Natural killer cell (primary cell): ENCODE measurements around the gene TTC27. TPM values are rescaled to one million over a fixed set of nuclear protein-coding genes. Genes with fewer than 3 reads are reported as not detected.
"Not testable (repeated sequence)": the region's sequence is repeated elsewhere in the genome, so short reads cannot be mapped to it uniquely, and the experiment has no call there.

Experiments used
- ATAC-seq, 3 donors: fragments of 150-1000 bp in 2 of 3; fragments of 200-7000 bp in 1 of 3; cut with Tn5 transposase; 1 replicate in 1 of 3; 2 replicates in 2 of 3; pipeline ENCODE4 v1.10.0; 2021; ENCODE audit warnings: mild to moderate bottlenecking in 2 of 3, moderate library complexity in 2 of 3
- DNase-seq, 2 donors: peaks; one replicate each; pipeline versions ENCODE4 v3.0.0 to v3.0.0-alpha.2; 2013 to 2021; ENCODE audit warnings: mixed read lengths in 1 of 2
- H3K27ac ChIP-seq: one replicate; pipeline ENCODE4 v1.5.1; 2013; ENCODE audit warnings: mild to moderate bottlenecking, low read length
- H3K27me3 ChIP-seq: one replicate; pipeline ENCODE4 v1.6.1; 2013; ENCODE audit warnings: low read length; ENCODE audit not compliant: control insufficient read depth, insufficient read depth
- H3K36me3 ChIP-seq: one replicate; pipeline ENCODE4 v1.6.1; 2013; ENCODE audit warnings: low read length; ENCODE audit not compliant: control insufficient read depth, insufficient read depth
- H3K4me1 ChIP-seq: one replicate; pipeline ENCODE4 v1.6.1; 2013; ENCODE audit warnings: low read length; ENCODE audit not compliant: control insufficient read depth, insufficient read depth
- H3K4me3 ChIP-seq: one replicate; pipeline ENCODE4 v1.5.1; 2013; ENCODE audit warnings: low read length
- H3K9me3 ChIP-seq: one replicate; pipeline ENCODE4 v1.6.1; 2013; ENCODE audit warnings: low read length; ENCODE audit not compliant: control insufficient read depth, insufficient read depth
- H3K27ac Mint-ChIP-seq, 2 donors: one replicate each; pipeline ENCODE4 v1.8.0; 2022; ENCODE audit warnings: mild to moderate bottlenecking in 2 of 2, mixed read lengths in 2 of 2, moderate library complexity in 1 of 2
- H3K27me3 Mint-ChIP-seq, 2 donors: one replicate each; pipeline ENCODE4 v1.8.0; 2022; ENCODE audit warnings: low read depth in 2 of 2, mixed read lengths in 2 of 2
- H3K36me3 Mint-ChIP-seq: one replicate; pipeline ENCODE4 v1.8.0; 2022; ENCODE audit warnings: mixed read lengths
- H3K4me1 Mint-ChIP-seq, 2 donors: one replicate each; pipeline ENCODE4 v1.8.0; 2022; ENCODE audit warnings: mixed read lengths in 2 of 2
- H3K4me3 Mint-ChIP-seq: one replicate; pipeline ENCODE4 v1.8.0; 2022; ENCODE audit warnings: mild to moderate bottlenecking, moderate library complexity, mixed read lengths
- H3K9me3 Mint-ChIP-seq, 2 donors: one replicate each; pipeline ENCODE4 v1.8.0; 2022; ENCODE audit warnings: mixed read lengths in 2 of 2
- CTCF ChIP-seq: fragments of 200-600 bp; IDR thresholded peaks from one replicate; pipeline ENCODE4 v1.8.0; 2022; ENCODE audit warnings: antibody characterized with exemption
- WGBS: methylation state at CpG from one replicate; pipeline ENCODE4 v1.1.7; 2013; ENCODE audit warnings: missing lambda C conversion rate; ENCODE audit not compliant: insufficient coverage; 5-methylcytosine and 5-hydroxymethylcytosine counted together
- intact Hi-C: fragments of 100-400 bp; cut with micrococcal nuclease; formaldehyde crosslinking; loops from one replicate; pipeline ENCODE4 v1.14.2; 2022
- total RNA-seq, 4 donors: library from RNA; stranded (reverse); fragments of 120-200 nt in 1 of 4; gene quantifications; one replicate each; pipeline versions ENCODE4 v1.2.3 to v1.2.4, GENCODE V29; 2013 to 2022

TTC27 gene
- total RNA-seq, 3 donors from 2014 or later (not counting 1 experiment from before 2014, with no cell fraction given): 13.7 to 14.6 (median 14.1) TPM

- Mint-ChIP-seq H3K36me3 (no peaks in the 10 kb centered on the region), H3K4me3 (no peak overlapping the region), H3K9me3 (no peaks in the 10 kb centered on the region), H3K27me3 (no peaks in the 10 kb centered on the region), H3K4me1 (peaks cover 0 to 4% of the 10 kb centered on the region in 2 donors), H3K27ac (no peak overlapping the region)
- DNase-seq (no peak), ATAC-seq (no peak)
- Histone ChIP-seq H3K4me1 (no peaks in the 10 kb centered on the region), H3K9me3 (no peaks in the 10 kb centered on the region), H3K27me3 (no peaks in the 10 kb centered on the region), H3K36me3 (peaks cover 1% of the 10 kb centered on the region), H3K4me3 (no peak overlapping the region), H3K27ac (no peak overlapping the region)
- TF ChIP-seq CTCF: no peak
- 100% methylated on average over 1 of the region's 1 CpG for WGBS
- intact Hi-C loops: no loop called here
These were observed 120.3 kb downstream of the TTC27 start for GRCh38 chr2:32748158-32748557.

- intact Hi-C loops: no loop called here
- TF ChIP-seq CTCF: no peak
- no peaks in the 10 kb centered on the region for H3K36me3 ChIP-seq
- ATAC-seq: no peak
- no peak overlapping the region for H3K27ac ChIP-seq
- Mint-ChIP-seq H3K9me3 (no peaks in the 10 kb centered on the region), H3K4me3 (no peak overlapping the region), H3K27ac (no peak overlapping the region), H3K4me1 (peaks cover 4 to 7% of the 10 kb centered on the region in 2 donors), H3K27me3 (no peaks in the 10 kb centered on the region), H3K36me3 (no peaks in the 10 kb centered on the region)
- H3K9me3 ChIP-seq: no peaks in the 10 kb centered on the region
- no peaks in the 10 kb centered on the region for H3K27me3 ChIP-seq
- no peaks in the 10 kb centered on the region for H3K4me1 ChIP-seq
- DNase-seq: no peak
- no peak overlapping the region for H3K4me3 ChIP-seq
These were observed 123.0 kb downstream of the TTC27 start for GRCh38 chr2:32750880-32751279.

- Histone ChIP-seq H3K27ac (no peak overlapping the region), H3K27me3 (no peaks in the 10 kb centered on the region), H3K36me3 (no peaks in the 10 kb centered on the region), H3K4me3 (no peak overlapping the region), H3K4me1 (no peaks in the 10 kb centered on the region), H3K9me3 (no peaks in the 10 kb centered on the region)
- Mint-ChIP-seq H3K9me3 (no peaks in the 10 kb centered on the region), H3K36me3 (no peaks in the 10 kb centered on the region), H3K27me3 (no peaks in the 10 kb centered on the region), H3K4me1 (peaks cover 15 to 19% of the 10 kb centered on the region in 2 donors), H3K4me3 (no peak overlapping the region), H3K27ac (no peak overlapping the region)
- ATAC-seq (no peak), DNase-seq (no peak)
- intact Hi-C loops: no loop called here
- WGBS: 94% methylated on average over 2 of the region's 2 CpGs
- no peak for TF ChIP-seq CTCF
These were observed 124.4 kb downstream of the TTC27 start for GRCh38 chr2:32752205-32752604.

- TF ChIP-seq CTCF: no peak
- H3K9me3 Mint-ChIP-seq: no peaks in the 10 kb centered on the region
These were observed 125.1 kb downstream of the TTC27 start for GRCh38 chr2:32752952-32753351.

GRCh38 chr2:32754676-32755075, 126.8 kb downstream of the TTC27 start:
- H3K4me1 Mint-ChIP-seq: peaks cover 15 to 22% of the 10 kb centered on the region in 2 donors
- H3K4me3 ChIP-seq, H3K9me3 ChIP-seq, H3K4me3 Mint-ChIP-seq, intact Hi-C loops, H3K27ac Mint-ChIP-seq, H3K27ac ChIP-seq, H3K9me3 Mint-ChIP-seq, H3K36me3 Mint-ChIP-seq, H3K36me3 ChIP-seq, H3K27me3 Mint-ChIP-seq, DNase-seq, H3K27me3 ChIP-seq, ATAC-seq, H3K4me1 ChIP-seq: not testable (repeated sequence)
- WGBS: 99% methylated on average over 22 of the region's 31 CpGs

More at GRCh38 chr2:32752952-32753351, 125.1 kb downstream of the TTC27 start:
- no peak overlapping the region for H3K4me3 Mint-ChIP-seq
- H3K4me1 ChIP-seq: no peaks in the 10 kb centered on the region
- H3K27me3 Mint-ChIP-seq: no peaks in the 10 kb centered on the region
- H3K4me3 ChIP-seq: no peak overlapping the region
- 100% methylated on average over 3 of the region's 5 CpGs for WGBS
- H3K27ac Mint-ChIP-seq: no peak overlapping the region
- H3K36me3 ChIP-seq: no peaks in the 10 kb centered on the region
- no peaks in the 10 kb centered on the region for H3K27me3 ChIP-seq
- no peaks in the 10 kb centered on the region for H3K36me3 Mint-ChIP-seq
- H3K4me1 Mint-ChIP-seq: peaks cover 15 to 22% of the 10 kb centered on the region in 2 donors
- ATAC-seq: no peak
- H3K27ac ChIP-seq: no peak overlapping the region
- no peaks in the 10 kb centered on the region for H3K9me3 ChIP-seq
- intact Hi-C loops: no loop called here
- DNase-seq: no peak
